Transverse colon (tissue), 4 donors: ENCODE measurements around the gene ATP9A. TPM values are rescaled to one million over a fixed set of nuclear protein-coding genes. Genes with fewer than 3 reads are reported as not detected.
"Not testable (repeated sequence)": the region's sequence is repeated elsewhere in the genome, so short reads cannot be mapped to it uniquely, and the experiment has no call there.

Experiments used
- DNase-seq: peaks from one replicate; pipeline ENCODE4 v3.0.0-alpha.2; 2019
- H3K27ac ChIP-seq, 4 donors: fragments of 200-600 bp; sonication (generic); 2 replicates each; pipeline ENCODE4 v1.5.1; 2016 to 2018; ENCODE audit warnings: inconsistent platforms in 4 of 4
- H3K27me3 ChIP-seq: fragments of 200-600 bp; sonication (generic); 2 replicates; pipeline ENCODE4 v1.5.1; 2017; ENCODE audit warnings: inconsistent platforms
- H3K36me3 ChIP-seq, 4 donors: fragments of 200-600 bp; sonication (generic); 2 replicates each; pipeline ENCODE4 v1.5.1; 2017 to 2019; ENCODE audit warnings: inconsistent platforms in 4 of 4
- H3K4me1 ChIP-seq, 4 donors: fragments of 200-600 bp; sonication (generic); 2 replicates each; pipeline ENCODE4 v1.5.1; 2017 to 2020; ENCODE audit warnings: inconsistent platforms in 4 of 4
- H3K4me3 ChIP-seq, 4 donors: fragments of 200-600 bp; sonication (generic); 1 replicate in 1 of 4; 2 replicates in 3 of 4; pipeline versions ENCODE4 v1.5.1 to v1.6.1; 2017 to 2019; ENCODE audit warnings: inconsistent platforms in 4 of 4
- H3K9me3 ChIP-seq, 2 donors: fragments of 200-600 bp; sonication (generic); 2 replicates each; pipeline ENCODE4 v1.5.1; 2017 to 2019; ENCODE audit warnings: inconsistent platforms in 2 of 2
- CTCF ChIP-seq, 5 experiments: fragments of 200-600 bp in 3 of 5; fragments of 450-650 bp in 2 of 5; sonication (generic) in 3 of 5; IDR thresholded peaks; 1 replicate in 2 of 5; 2 replicates in 3 of 5; pipeline ENCODE4 v1.5.1; 2016 to 2017; ENCODE audit warnings: antibody characterized with exemption in 5 of 5, inconsistent platforms in 3 of 5, mild to moderate bottlenecking in 2 of 5, moderate library complexity in 1 of 5
- EP300 ChIP-seq: sonication (generic); formaldehyde crosslinking; IDR thresholded peaks from one replicate; pipeline ENCODE4 v1.6.1; 2017; ENCODE audit warnings: antibody characterized with exemption, low read depth
- POLR2A ChIP-seq: fragments of 450-650 bp; IDR thresholded peaks from one replicate; pipeline ENCODE4 v1.6.1; 2016; ENCODE audit warnings: antibody characterized with exemption, mild to moderate bottlenecking, moderate library complexity
- POLR2AphosphoS5 ChIP-seq, 3 donors: sonication (generic); formaldehyde crosslinking; IDR thresholded peaks; one replicate each; pipeline ENCODE4 v1.6.1; 2016; ENCODE audit warnings: antibody characterized with exemption in 3 of 3
- WGBS, 2 donors: methylation state at CpG; one replicate each; pipeline ENCODE4 v1.1.5; 2018; ENCODE audit warnings: low coverage in 1 of 2; 5-methylcytosine and 5-hydroxymethylcytosine counted together
- in situ Hi-C, 4 donors: fragments of 200-750 bp; cut with MboI; loops; one replicate each; pipeline versions ENCODE4 v1.15.0 to v1.15.1; 2017; ENCODE audit warnings: low sequenced_read_pairs in 3 of 4, low pct_ligation_motif_present in 1 of 4, low pct_unique_long_range_greater_than_20kb in 1 of 4
- intact Hi-C: fragments of 100-400 bp; cut with DNase I; formaldehyde crosslinking; loops from one replicate; pipeline ENCODE4 v1.15.1; 2023; ENCODE audit warnings: low total_unique reads
- total RNA-seq, 4 donors: library from RNA; depleted of rRNA; stranded (reverse); fragments of >200 nt; gene quantifications; one replicate each; pipeline ENCODE4 v1.1.0, GENCODE V29; 2016

Gene ATP9A
- total RNA-seq, 4 donors from 2014 or later: 66.3 to 93.0 (median 78.9) TPM

DNA sequence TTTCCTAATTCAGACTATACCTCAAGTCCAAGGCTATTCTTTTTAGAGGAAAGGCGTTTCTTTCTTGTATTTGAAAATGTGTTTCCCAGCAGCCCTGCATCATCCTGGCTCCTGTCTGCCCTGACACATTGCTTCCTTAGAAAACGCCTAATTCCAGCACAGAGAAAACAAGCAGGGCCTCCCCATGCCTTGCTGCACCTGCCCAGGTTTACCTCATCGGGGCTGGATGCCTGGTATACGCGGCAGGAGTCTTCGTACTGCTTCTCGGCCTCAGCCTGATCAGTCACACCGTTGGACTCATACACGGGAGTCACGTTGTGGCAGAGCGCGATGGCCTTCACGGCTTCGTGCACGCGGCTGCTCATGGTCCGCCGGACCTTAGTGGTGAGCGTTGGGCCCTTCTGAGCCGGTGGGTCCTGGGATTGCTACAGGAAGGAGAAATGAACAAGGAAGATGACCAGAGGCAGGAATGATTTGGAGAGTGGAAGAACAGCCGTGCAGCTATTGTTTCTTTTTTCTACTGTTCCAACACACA lies 111.4 kb downstream of the ATP9A start:
- Histone ChIP-seq H3K9me3 (no peaks in the 10 kb centered on the region), H3K4me1 (no peaks in the 10 kb centered on the region), H3K27ac (no peak overlapping the region), H3K36me3 (peaks cover 0 to 7% (median 0%) of the 10 kb centered on the region in 4 donors), H3K27me3 (no peaks in the 10 kb centered on the region), H3K4me3 (no peak overlapping the region)
- no peak for DNase-seq
- TF ChIP-seq CTCF (IDR thresholded peaks at IDR 0.05): no peak
- no peak for TF ChIP-seq EP300
- no peak for TF ChIP-seq POLR2AphosphoS5 (IDR thresholded peaks at IDR 0.05)
- TF ChIP-seq POLR2A: no peak
- WGBS, 2 donors: 90 to 92% methylated on average over 4 to 21 of the region's 21 CpGs
- intact Hi-C loops: no loop called here
- in situ Hi-C loops: no loop called here

DNA sequence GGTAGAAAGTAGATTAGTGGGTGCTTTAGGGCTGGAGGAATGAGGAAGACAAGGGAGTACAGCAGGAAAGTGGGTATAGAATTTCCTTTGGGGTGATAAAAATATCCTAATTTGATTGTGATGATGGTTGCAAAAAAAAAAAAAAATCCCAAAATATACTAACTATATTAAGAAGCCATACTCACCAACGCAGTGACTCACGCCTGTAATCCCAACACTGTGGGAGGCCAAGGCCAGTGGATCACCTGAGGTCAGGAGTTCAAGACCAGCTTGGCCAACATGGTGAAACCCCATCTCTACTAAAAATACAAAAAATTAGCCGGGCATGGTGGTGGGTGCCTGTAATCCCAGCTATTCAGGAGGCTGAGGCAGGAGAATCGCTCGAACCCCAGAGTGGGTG lies 112.1 kb downstream of the ATP9A start:
- intact Hi-C loops, H3K27me3 ChIP-seq, H3K9me3 ChIP-seq, H3K36me3 ChIP-seq, DNase-seq, H3K27ac ChIP-seq, in situ Hi-C loops, H3K4me1 ChIP-seq, H3K4me3 ChIP-seq: not testable (repeated sequence)
- WGBS, 2 donors: 95 to 96% methylated on average over 5 of the region's 5 CpGs

DNA sequence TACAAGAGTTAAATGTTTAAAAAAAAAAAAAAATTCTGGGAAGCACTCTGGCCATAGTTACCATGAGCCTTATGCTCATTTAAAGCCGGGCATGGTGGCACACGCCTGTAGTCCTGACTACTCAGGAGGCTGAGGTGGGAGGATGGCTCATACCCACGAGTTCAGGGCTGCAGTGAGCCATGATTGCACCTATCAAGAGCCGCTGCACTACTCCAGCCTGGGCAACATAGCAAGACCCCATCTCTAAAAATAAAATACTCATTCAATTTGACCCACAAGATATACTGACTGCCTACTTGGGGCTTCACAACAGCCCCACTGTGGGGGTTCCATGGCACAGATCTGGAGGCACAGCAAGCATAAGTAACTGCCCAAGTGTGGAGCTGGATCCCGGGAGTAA lies 113.7 kb downstream of the ATP9A start:
- H3K9me3 ChIP-seq: no peaks in the 10 kb centered on the region
- no peak overlapping the region for H3K4me3 ChIP-seq
- in situ Hi-C loops (no loop called here), intact Hi-C loops (no loop called here)
- TF ChIP-seq EP300 (no peak), CTCF (IDR thresholded peaks at IDR 0.05) (no peak), POLR2A (no peak), POLR2AphosphoS5 (IDR thresholded peaks at IDR 0.05) (no peak)
- H3K4me1 ChIP-seq: no peaks in the 10 kb centered on the region
- 81 to 92% methylated on average over 2 to 5 of the region's 5 CpGs for WGBS, 2 donors
- no peak overlapping the region for H3K27ac ChIP-seq
- no peak for DNase-seq
- H3K36me3 ChIP-seq: peaks cover 0 to 7% (median 0%) of the 10 kb centered on the region in 4 donors
- H3K27me3 ChIP-seq: no peaks in the 10 kb centered on the region

DNA sequence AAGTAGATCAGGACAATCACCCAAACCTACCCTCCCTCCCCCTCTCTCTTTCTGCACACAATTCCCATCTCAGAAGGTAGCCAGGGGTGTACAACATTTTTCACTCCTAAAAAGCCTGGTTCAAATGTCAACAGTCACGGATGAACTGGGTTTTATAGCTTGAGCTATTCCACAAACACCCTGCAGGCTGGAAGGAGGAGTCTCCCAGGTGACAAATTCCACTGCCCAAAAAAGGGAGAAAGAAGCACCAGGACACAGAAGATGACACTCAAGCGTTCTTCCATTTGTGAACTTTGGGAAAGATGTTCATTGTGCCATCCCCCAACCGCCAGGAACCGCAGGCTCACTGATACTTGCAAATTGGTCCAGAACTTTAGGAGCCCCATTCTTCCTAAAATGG lies 114.1 kb downstream of the ATP9A start:
- no peaks in the 10 kb centered on the region for H3K27me3 ChIP-seq
- no peak overlapping the region for H3K4me3 ChIP-seq
- no peaks in the 10 kb centered on the region for H3K9me3 ChIP-seq
- intact Hi-C loops: no loop called here
- no peak overlapping the region for H3K27ac ChIP-seq
- TF ChIP-seq POLR2AphosphoS5 (IDR thresholded peaks at IDR 0.05) (no peak), EP300 (no peak), CTCF (IDR thresholded peaks at IDR 0.05) (no peak), POLR2A (no peak)
- in situ Hi-C loops: no loop called here
- no peak for DNase-seq
- no peaks in the 10 kb centered on the region for H3K4me1 ChIP-seq
- 91 to 92% methylated on average over 4 of the region's 4 CpGs for WGBS, 2 donors
- H3K36me3 ChIP-seq: peaks cover 0 to 9% (median 0%) of the 10 kb centered on the region in 4 donors

DNA sequence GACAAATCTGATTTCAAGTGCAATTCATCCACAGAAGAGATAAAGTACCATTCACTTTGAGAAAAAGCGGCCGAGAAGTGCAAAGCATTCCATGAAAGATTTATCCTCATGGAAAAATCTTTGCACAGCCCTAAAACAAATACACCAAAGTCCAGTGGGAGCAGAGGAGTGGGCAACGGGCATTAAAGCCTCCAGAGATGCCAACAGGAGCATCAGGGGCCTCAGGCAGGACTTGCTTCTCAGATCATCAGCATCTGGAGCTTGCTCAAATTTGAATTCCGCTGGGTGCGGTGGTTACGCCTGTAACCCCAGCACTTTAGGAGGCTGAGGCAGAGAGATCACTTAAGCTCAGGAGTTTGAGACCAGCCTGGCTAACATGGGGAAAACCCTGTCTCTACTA lies 115.0 kb downstream of the ATP9A start:
- H3K9me3 ChIP-seq: no peaks in the 10 kb centered on the region
- in situ Hi-C loops: no loop called here
- H3K27me3 ChIP-seq: no peaks in the 10 kb centered on the region
- peaks cover 0 to 13% (median 0%) of the 10 kb centered on the region in 4 donors for H3K36me3 ChIP-seq
- intact Hi-C loops: no loop called here
- H3K4me3 ChIP-seq: no peak overlapping the region
- DNase-seq: no peak
- WGBS, 2 donors: 66 to 91% methylated on average over 3 to 6 of the region's 6 CpGs
- H3K27ac ChIP-seq: no peak overlapping the region
- no peaks in the 10 kb centered on the region for H3K4me1 ChIP-seq
- no peak for TF ChIP-seq POLR2AphosphoS5 (IDR thresholded peaks at IDR 0.05)
- TF ChIP-seq CTCF (IDR thresholded peaks at IDR 0.05): no peak
- TF ChIP-seq EP300: no peak
- TF ChIP-seq POLR2A: no peak
